Loucy (cell line): ENCODE results near the gene CHCHD10.

Experiments
- EZH2phosphoT487 ChIP-seq: fragments of 200-600 bp; IDR thresholded peaks from 2 replicates; pipeline ENCODE4 v1.6.1; 2018; ENCODE audit warnings: antibody characterized with exemption, mild to moderate bottlenecking, moderate library complexity, borderline replicate concordance
- TF ChIP-seq, protein P1 (sequence below): fragments of 200-600 bp; sonication (generic); conservative IDR thresholded peaks from 2 replicates; pipeline ENCODE4 v1.5.1; 2014; ENCODE audit warnings: mild to moderate bottlenecking, antibody characterized with exemption, low read length

DNA sequence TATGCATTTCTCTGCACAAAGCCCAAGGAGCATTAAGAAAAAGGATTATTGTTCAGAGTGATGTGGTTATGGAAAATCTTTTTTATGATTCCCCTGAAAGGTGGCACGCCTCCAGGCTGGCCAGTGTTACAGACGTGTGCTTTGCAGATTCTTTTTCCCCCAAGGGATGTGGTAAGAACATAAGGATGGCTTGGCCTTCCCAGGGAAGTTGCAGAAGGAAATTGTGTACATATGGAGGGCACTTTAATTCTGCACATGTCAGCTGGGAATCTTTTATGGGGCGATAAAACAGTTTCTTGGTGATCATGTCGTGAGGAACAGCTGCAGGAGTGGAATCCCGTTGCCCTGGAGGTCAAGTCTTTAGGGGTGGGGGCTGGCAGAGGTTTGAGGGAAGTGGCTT is 28.7 kb upstream of the CHCHD10 start:
- TF ChIP-seq, protein P1, sequence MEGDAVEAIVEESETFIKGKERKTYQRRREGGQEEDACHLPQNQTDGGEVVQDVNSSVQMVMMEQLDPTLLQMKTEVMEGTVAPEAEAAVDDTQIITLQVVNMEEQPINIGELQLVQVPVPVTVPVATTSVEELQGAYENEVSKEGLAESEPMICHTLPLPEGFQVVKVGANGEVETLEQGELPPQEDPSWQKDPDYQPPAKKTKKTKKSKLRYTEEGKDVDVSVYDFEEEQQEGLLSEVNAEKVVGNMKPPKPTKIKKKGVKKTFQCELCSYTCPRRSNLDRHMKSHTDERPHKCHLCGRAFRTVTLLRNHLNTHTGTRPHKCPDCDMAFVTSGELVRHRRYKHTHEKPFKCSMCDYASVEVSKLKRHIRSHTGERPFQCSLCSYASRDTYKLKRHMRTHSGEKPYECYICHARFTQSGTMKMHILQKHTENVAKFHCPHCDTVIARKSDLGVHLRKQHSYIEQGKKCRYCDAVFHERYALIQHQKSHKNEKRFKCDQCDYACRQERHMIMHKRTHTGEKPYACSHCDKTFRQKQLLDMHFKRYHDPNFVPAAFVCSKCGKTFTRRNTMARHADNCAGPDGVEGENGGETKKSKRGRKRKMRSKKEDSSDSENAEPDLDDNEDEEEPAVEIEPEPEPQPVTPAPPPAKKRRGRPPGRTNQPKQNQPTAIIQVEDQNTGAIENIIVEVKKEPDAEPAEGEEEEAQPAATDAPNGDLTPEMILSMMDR, result no peak
- TF ChIP-seq EZH2phosphoT487, result no peak
